Left lung (tissue), 10 donors: ENCODE results near the gene MRM3. TPM values are rescaled to one million over a fixed set of nuclear protein-coding genes. Genes with fewer than 3 reads are reported as not detected.

Experiments used
- ATAC-seq: fragments of 200-7000 bp; cut with Tn5 transposase; one replicate; pipeline ENCODE4 v1.9.1; 2020; ENCODE audit warnings: moderate library complexity
- DNase-seq, 4 donors: peaks; one replicate each; pipeline ENCODE4 v3.0.0-alpha.2; 2013 to 2020
- H3K27ac ChIP-seq, 2 donors: fragments of 200-600 bp; sonication (generic) in 1 of 2; one replicate each; pipeline versions ENCODE4 v1.5.0 to v1.8.0; 2020 to 2021
- H3K27me3 ChIP-seq, 2 donors: fragments of 200-600 bp; sonication (generic) in 1 of 2; one replicate each; pipeline versions ENCODE4 v1.5.0 to v1.8.0; 2020 to 2021
- H3K36me3 ChIP-seq, 2 donors: fragments of 200-600 bp; sonication (generic) in 1 of 2; one replicate each; pipeline versions ENCODE4 v1.5.0 to v1.8.0; 2020 to 2021
- H3K4me1 ChIP-seq, 2 donors: fragments of 200-600 bp; one replicate each; pipeline ENCODE4 v1.8.0; 2021
- H3K4me3 ChIP-seq, 2 donors: fragments of 200-600 bp; sonication (generic) in 1 of 2; one replicate each; pipeline versions ENCODE4 v1.5.0 to v1.8.0; 2020 to 2021; ENCODE audit warnings: mild to moderate bottlenecking in 1 of 2
- H3K9me3 ChIP-seq, 2 donors: fragments of 200-600 bp; sonication (generic) in 1 of 2; one replicate each; pipeline versions ENCODE4 v1.5.0 to v1.8.0; 2020 to 2021
- CTCF ChIP-seq, 2 donors: fragments of 200-600 bp; sonication (generic) in 1 of 2; IDR thresholded peaks; one replicate each; pipeline versions ENCODE4 v1.5.0 to v1.8.0; 2021; ENCODE audit warnings: antibody characterized with exemption in 2 of 2
- intact Hi-C, 2 donors: fragments of 100-400 bp; cut with DNase I; formaldehyde crosslinking; loops; one replicate each; pipeline versions ENCODE4 v1.11.2 to v1.14.2; 2022
- polyA plus RNA-seq, 6 donors: library from polyadenylated mRNA; unstranded; fragments of 120-200 nt; gene quantifications; one replicate each; pipeline ENCODE4 v1.2.1, GENCODE V29; 2013; ENCODE audit not compliant: insufficient read length in 6 of 6
- total RNA-seq, 2 donors: library from RNA; stranded (reverse); fragmentation: NEBNext Ultra II Directional; extraction: Animal tissue kit (Norgen Biotek cat#: 25700); gene quantifications; one replicate each; pipeline ENCODE4 v1.2.1, GENCODE V29; 2021
- donor health status: DM: no; HTN: yes; CAD: no.
- donor health status: DM: no; HTN: no; CAD: no.

The MRM3 gene
- total and polyA plus RNA-seq, 8 donors, result 8.9 to 16.5 (median 15.6) TPM

GRCh38 chr17:795276-795675 lies 13.1 kb downstream of the MRM3 start:
- TF ChIP-seq CTCF (IDR thresholded peaks at IDR 0.05), result no peak
- Histone ChIP-seq H3K27me3 (no peaks in the 10 kb centered on the region), H3K4me3 (no peak overlapping the region), H3K9me3 (no peaks in the 10 kb centered on the region), H3K27ac (peak overlapping the region in 1 of 2 donors; percentile 18), H3K36me3 (peaks cover 0 to 24% of the 10 kb centered on the region in 2 donors), H3K4me1 (peaks cover 7 to 13% of the 10 kb centered on the region in 2 donors)
- ATAC-seq, result no peak
- DNase-seq, result no peak
- intact Hi-C loops, result loop anchor here in 1 of 2 donors (5.0 kb wide), 1 partner anchor 182 kb away; the partner anchor contains the start of gene NXN

- no peaks in the 10 kb centered on the region for H3K9me3 ChIP-seq
- no peak for ATAC-seq
- DNase-seq, result no peak
- no peak for TF ChIP-seq CTCF (IDR thresholded peaks at IDR 0.05)
- H3K4me3 ChIP-seq, result no peak overlapping the region
- H3K36me3 ChIP-seq, result peaks cover 0 to 27% of the 10 kb centered on the region in 2 donors
- no peak overlapping the region for H3K27ac ChIP-seq
- intact Hi-C loops, result loop anchor here in 1 of 2 donors (5.0 kb wide), 1 partner anchor 182 kb away; the partner anchor contains the start of gene NXN
- peaks cover 7 to 13% of the 10 kb centered on the region in 2 donors for H3K4me1 ChIP-seq
- no peaks in the 10 kb centered on the region for H3K27me3 ChIP-seq
Observed at GRCh38 chr17:795721-796120, 13.6 kb downstream of the MRM3 start.

- intact Hi-C loops, result loop anchor here in 1 of 2 donors (5.0 kb wide), 1 partner anchor 181 kb away; the partner anchor contains the start of gene NXN
- peaks cover 0 to 25% of the 10 kb centered on the region in 2 donors for H3K36me3 ChIP-seq
- H3K27me3 ChIP-seq, result no peaks in the 10 kb centered on the region
- no peak for TF ChIP-seq CTCF (IDR thresholded peaks at IDR 0.05)
- H3K27ac ChIP-seq, result peak overlapping the region in 1 of 2 donors; percentile 37
- ATAC-seq, result no peak
- H3K4me1 ChIP-seq, result peaks cover 7 to 13% of the 10 kb centered on the region in 2 donors
- peak in 1 of 4 donors; percentile 48 for DNase-seq
- no peaks in the 10 kb centered on the region for H3K9me3 ChIP-seq
- no peak overlapping the region for H3K4me3 ChIP-seq
Observed at GRCh38 chr17:796609-797008, 14.5 kb downstream of the MRM3 start.

- H3K27me3 ChIP-seq, result no peaks in the 10 kb centered on the region
- intact Hi-C loops, result loop anchor here in 1 of 2 donors (5.0 kb wide), 1 partner anchor 180 kb away; the partner anchor contains the start of gene NXN
- ATAC-seq, result no peak
- peak overlapping the region in 1 of 2 donors; percentile 37 for H3K27ac ChIP-seq
- H3K4me1 ChIP-seq, result peaks cover 7 to 13% of the 10 kb centered on the region in 2 donors
- no peak overlapping the region for H3K4me3 ChIP-seq
- no peak for TF ChIP-seq CTCF (IDR thresholded peaks at IDR 0.05)
- no peaks in the 10 kb centered on the region for H3K9me3 ChIP-seq
- peaks cover 0 to 17% of the 10 kb centered on the region in 2 donors for H3K36me3 ChIP-seq
- DNase-seq, result no peak
Observed at GRCh38 chr17:797236-797840, 15.2 kb downstream of the MRM3 start.

GRCh38 chr17:798246-798645 lies 16.1 kb downstream of the MRM3 start:
- Histone ChIP-seq H3K9me3 (no peaks in the 10 kb centered on the region), H3K4me3 (no peak overlapping the region), H3K27ac (no peak overlapping the region), H3K27me3 (no peaks in the 10 kb centered on the region), H3K36me3 (peaks cover 0 to 16% of the 10 kb centered on the region in 2 donors), H3K4me1 (peaks cover 7 to 13% of the 10 kb centered on the region in 2 donors)
- no peak for DNase-seq
- TF ChIP-seq CTCF (IDR thresholded peaks at IDR 0.05), result no peak
- intact Hi-C loops, result loop anchor here in 1 of 2 donors (5.0 kb wide), 1 partner anchor 179 kb away; the partner anchor contains the start of gene NXN
- no peak for ATAC-seq
